Measurements from ENCODE around the gene UTP20. TPM values are rescaled to one million over a fixed set of nuclear protein-coding genes. Genes with fewer than 3 reads are reported as not detected.

UTP20 gene
- total RNA-seq, result 10 to 100 TPM in 1 of 2 donors, 1 to 10 TPM in 1; 7.2 to 13.5 TPM

- H3K9ac ChIP-seq (ENCODE audit: low read depth in 2 of 2, low read length in 2 of 2), result peak within 1 kb of the TSS; percentile 74 to 78
- H3K4me3 ChIP-seq, result peak within 1 kb of the TSS; percentile 99
- DNase-seq, result peak; percentile 96
- no peaks in the 10 kb centered on the region for H3K4me1 ChIP-seq
- peak within 1 kb of the TSS; percentile 14 for H3K27ac ChIP-seq
- no peak for TF ChIP-seq CTCF (IDR thresholded peaks at IDR 0.05)
- no peaks in the 10 kb centered on the region for H3K36me3 ChIP-seq
- H3K27me3 ChIP-seq, result no peaks in the 10 kb centered on the region
- H3K9me3 ChIP-seq, result no peaks in the 10 kb centered on the region
- intact Hi-C loops (cut with DNase I), result no loop called here
These were observed at the start of gene UTP20 for GRCh38 chr12:101280006-101280505. Gene UTP20, plus strand, starts transcription at chr12:101280105. Its CDS starts 178 bp downstream, at chr12:101280283.

GRCh38 chr12:101230547-101230946 is 49.4 kb upstream of the UTP20 start:
- Histone ChIP-seq H3K9ac (ENCODE audit: low read depth in 2 of 2, low read length in 2 of 2) (no peak overlapping the region), H3K27me3 (no peaks in the 10 kb centered on the region), H3K4me1 (no peaks in the 10 kb centered on the region), H3K9me3 (no peaks in the 10 kb centered on the region), H3K4me3 (no peak overlapping the region), H3K36me3 (no peaks in the 10 kb centered on the region), H3K27ac (no peak overlapping the region)
- no peak for TF ChIP-seq CTCF (IDR thresholded peaks at IDR 0.05)
- DNase-seq, result no peak
- intact Hi-C loops (cut with DNase I), result no loop called here

GRCh38 chr12:101231636-101232035 is 48.3 kb upstream of the UTP20 start:
- no peak overlapping the region for H3K27ac ChIP-seq
- no peaks in the 10 kb centered on the region for H3K27me3 ChIP-seq
- intact Hi-C loops (cut with DNase I), result no loop called here
- H3K4me1 ChIP-seq, result no peaks in the 10 kb centered on the region
- no peak for DNase-seq
- H3K9me3 ChIP-seq, result no peaks in the 10 kb centered on the region
- no peaks in the 10 kb centered on the region for H3K36me3 ChIP-seq
- no peak overlapping the region for H3K9ac ChIP-seq (ENCODE audit: low read depth in 2 of 2, low read length in 2 of 2)
- TF ChIP-seq CTCF (IDR thresholded peaks at IDR 0.05), result no peak
- no peak overlapping the region for H3K4me3 ChIP-seq

- no peak for DNase-seq
- no peak for TF ChIP-seq CTCF (IDR thresholded peaks at IDR 0.05)
- Histone ChIP-seq H3K27me3 (no peaks in the 10 kb centered on the region), H3K9me3 (no peaks in the 10 kb centered on the region), H3K36me3 (no peaks in the 10 kb centered on the region), H3K4me3 (no peak overlapping the region), H3K9ac (ENCODE audit: low read depth in 2 of 2, low read length in 2 of 2) (no peak overlapping the region), H3K27ac (no peak overlapping the region), H3K4me1 (no peaks in the 10 kb centered on the region)
- intact Hi-C loops (cut with DNase I), result no loop called here
These were observed 44.2 kb upstream of the UTP20 start for GRCh38 chr12:101235686-101236085.

- no peak overlapping the region for H3K4me3 ChIP-seq
- no peaks in the 10 kb centered on the region for H3K4me1 ChIP-seq
- no peak for DNase-seq
- no peaks in the 10 kb centered on the region for H3K9me3 ChIP-seq
- no peak overlapping the region for H3K27ac ChIP-seq
- no peak overlapping the region for H3K9ac ChIP-seq (ENCODE audit: low read depth in 2 of 2, low read length in 2 of 2)
- no peaks in the 10 kb centered on the region for H3K36me3 ChIP-seq
- no peaks in the 10 kb centered on the region for H3K27me3 ChIP-seq
- intact Hi-C loops (cut with DNase I), result no loop called here
- TF ChIP-seq CTCF (IDR thresholded peaks at IDR 0.05), result no peak
These were observed 41.6 kb upstream of the UTP20 start for GRCh38 chr12:101238306-101238705.
